ENCODE results near the gene ST3GAL6. TPM values are rescaled to one million over a fixed set of nuclear protein-coding genes. Genes with fewer than 3 reads are reported as not detected.

Gene ST3GAL6, protein sequence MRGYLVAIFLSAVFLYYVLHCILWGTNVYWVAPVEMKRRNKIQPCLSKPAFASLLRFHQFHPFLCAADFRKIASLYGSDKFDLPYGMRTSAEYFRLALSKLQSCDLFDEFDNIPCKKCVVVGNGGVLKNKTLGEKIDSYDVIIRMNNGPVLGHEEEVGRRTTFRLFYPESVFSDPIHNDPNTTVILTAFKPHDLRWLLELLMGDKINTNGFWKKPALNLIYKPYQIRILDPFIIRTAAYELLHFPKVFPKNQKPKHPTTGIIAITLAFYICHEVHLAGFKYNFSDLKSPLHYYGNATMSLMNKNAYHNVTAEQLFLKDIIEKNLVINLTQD
- total RNA-seq (10 to 100 TPM; 27.3 to 92.9 (median 62.6) TPM), polyA plus RNA-seq (10 to 100 TPM; 44.6 to 50.8 TPM)
- long read RNA-seq, donor 1, transcript ST3GAL6-228 (10 exons, 3,399 nt), result minor isoform, 6 of 37 reads
- long read RNA-seq, donor 1, transcript ST3GAL6-202 (11 exons, 3,571 nt), result minor isoform, 6 of 37 reads
- long read RNA-seq, donor 1, transcript ST3GAL6-214 (10 exons, 1,886 nt), result major isoform, 10 of 37 reads
- long read RNA-seq, donor 1, partial matches to known transcripts, result 0 of 37 reads
- long read RNA-seq, donor 1, other reads (novel, unspliced or antisense), result 15 of 37 reads
- long read RNA-seq, donor 2, transcript ST3GAL6-214 (10 exons, 1,886 nt), result major isoform, 8 of 46 reads
- long read RNA-seq, donor 2, partial matches to known transcripts, result 3 of 46 reads
- long read RNA-seq, donor 2, other reads (novel, unspliced or antisense), result 27 of 46 reads
- long read RNA-seq, donor 3, transcript ST3GAL6-202 (11 exons, 3,571 nt), result minor isoform, 11 of 158 reads
- long read RNA-seq, donor 3, transcript ST3GAL6-228 (10 exons, 3,399 nt), result minor isoform, 27 of 158 reads
- long read RNA-seq, donor 3, transcript ST3GAL6-208 (11 exons, 2,837 nt), result minor isoform, 9 of 158 reads
- long read RNA-seq, donor 3, transcript ST3GAL6-214 (10 exons, 1,886 nt), result major isoform, 52 of 158 reads
- long read RNA-seq, donor 3, partial matches to known transcripts, result 9 of 158 reads
- long read RNA-seq, donor 3, other reads (novel, unspliced or antisense), result 48 of 158 reads

DNA sequence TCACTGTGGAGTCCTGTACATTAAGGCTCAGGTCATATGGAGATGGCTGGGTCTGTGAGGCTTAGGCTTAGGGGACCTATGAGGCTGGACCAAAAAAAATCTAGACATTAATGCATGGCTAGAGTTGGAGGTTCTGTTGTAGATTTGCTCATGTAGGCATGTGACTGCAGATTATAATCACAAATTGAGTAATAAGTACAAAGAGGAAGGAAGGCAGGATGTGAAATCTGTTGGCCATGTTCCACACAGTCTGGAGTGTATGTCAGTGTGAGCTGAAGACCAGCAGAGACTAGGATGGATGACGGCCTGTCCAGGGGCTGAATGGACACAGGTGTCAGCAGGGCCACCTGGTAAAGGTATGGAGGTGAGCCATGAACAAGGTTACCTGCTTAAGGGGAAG, at the start of gene ST3GAL6:
Gene ST3GAL6, plus strand, starts transcription at position 265 of the 400 bp plus-strand sequence. CDS start 5,101 bp downstream, outside the sequence.
- H3K4me3 ChIP-seq, result peak within 1 kb of the TSS in 6 of 10 donors; percentile 7 to 48 (median 24)
- ATAC-seq (peak; percentile 43 to 74 (median 62)), DNase-seq (peak in 1 of 2 donors; percentile 48)
- H3K27me3 ChIP-seq, result no peaks in the 10 kb centered on the region
- WGBS, 2 donors, result 11 to 21% methylated on average over 1 of the region's 1 CpG
- intact Hi-C loops (cut with DNase I), result loop anchor here in 1 of 10 donors (5.0 kb wide), 1 partner anchor 71 kb away; no protein-coding TSS in a partner anchor
- peaks cover 8 to 99% (median 93%) of the 10 kb centered on the region in 9 donors for H3K4me1 ChIP-seq
- H3K36me3 ChIP-seq, result peaks cover 0 to under 1% (median 0%) of the 10 kb centered on the region in 9 donors
- TF ChIP-seq, protein P1, sequence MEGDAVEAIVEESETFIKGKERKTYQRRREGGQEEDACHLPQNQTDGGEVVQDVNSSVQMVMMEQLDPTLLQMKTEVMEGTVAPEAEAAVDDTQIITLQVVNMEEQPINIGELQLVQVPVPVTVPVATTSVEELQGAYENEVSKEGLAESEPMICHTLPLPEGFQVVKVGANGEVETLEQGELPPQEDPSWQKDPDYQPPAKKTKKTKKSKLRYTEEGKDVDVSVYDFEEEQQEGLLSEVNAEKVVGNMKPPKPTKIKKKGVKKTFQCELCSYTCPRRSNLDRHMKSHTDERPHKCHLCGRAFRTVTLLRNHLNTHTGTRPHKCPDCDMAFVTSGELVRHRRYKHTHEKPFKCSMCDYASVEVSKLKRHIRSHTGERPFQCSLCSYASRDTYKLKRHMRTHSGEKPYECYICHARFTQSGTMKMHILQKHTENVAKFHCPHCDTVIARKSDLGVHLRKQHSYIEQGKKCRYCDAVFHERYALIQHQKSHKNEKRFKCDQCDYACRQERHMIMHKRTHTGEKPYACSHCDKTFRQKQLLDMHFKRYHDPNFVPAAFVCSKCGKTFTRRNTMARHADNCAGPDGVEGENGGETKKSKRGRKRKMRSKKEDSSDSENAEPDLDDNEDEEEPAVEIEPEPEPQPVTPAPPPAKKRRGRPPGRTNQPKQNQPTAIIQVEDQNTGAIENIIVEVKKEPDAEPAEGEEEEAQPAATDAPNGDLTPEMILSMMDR (IDR thresholded peaks at IDR 0.05), result no peak
- peak within 1 kb of the TSS in 8 of 10 donors; percentile 25 to 85 (median 70) for H3K27ac ChIP-seq
- H3K9me3 ChIP-seq, result no peaks in the 10 kb centered on the region

- DNase-seq (no peak), ATAC-seq (no peak)
- WGBS, 2 donors, result 90 to 93% methylated on average over 3 of the region's 3 CpGs
- Histone ChIP-seq H3K36me3 (peaks cover 0 to 14% (median 0%) of the 10 kb centered on the region in 9 donors), H3K4me3 (no peak overlapping the region), H3K9me3 (no peaks in the 10 kb centered on the region), H3K4me1 (peaks cover 0 to 21% (median 17%) of the 10 kb centered on the region in 9 donors), H3K27ac (no peak overlapping the region), H3K27me3 (no peaks in the 10 kb centered on the region)
- intact Hi-C loops (cut with DNase I), result loop anchor here in 1 of 10 donors (10.0 kb wide), 1 partner anchor 109 kb away; no protein-coding TSS in a partner anchor
- TF ChIP-seq, protein P1 (IDR thresholded peaks at IDR 0.05), result no peak
These were observed 49.2 kb upstream of the ST3GAL6 start for GRCh38 chr3:98713984-98714383.

DNA sequence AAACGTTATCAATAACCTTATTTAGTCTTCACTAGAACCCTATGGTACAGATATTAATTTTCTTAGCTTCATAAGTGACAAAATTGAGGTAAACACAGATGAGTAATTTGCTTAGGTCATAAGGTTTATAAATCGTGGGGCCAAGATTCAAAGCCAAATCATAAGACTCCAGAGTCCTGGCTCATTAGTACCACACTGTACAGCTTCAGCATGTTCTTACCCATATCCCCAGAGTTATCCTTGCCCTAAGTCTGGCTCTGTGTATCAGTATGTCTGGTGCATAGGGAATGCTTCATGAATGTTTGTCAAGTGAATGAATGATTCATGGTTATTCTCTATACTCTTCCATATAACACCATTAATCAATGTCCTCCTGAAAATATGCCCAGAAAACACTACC, 45.6 kb upstream of the ST3GAL6 start:
- Histone ChIP-seq H3K27me3 (no peaks in the 10 kb centered on the region), H3K36me3 (peaks cover 0 to 14% (median 0%) of the 10 kb centered on the region in 9 donors), H3K9me3 (no peaks in the 10 kb centered on the region), H3K4me1 (peaks cover 0 to 3% (median 0%) of the 10 kb centered on the region in 9 donors), H3K27ac (no peak overlapping the region), H3K4me3 (no peak overlapping the region)
- DNase-seq, result no peak
- TF ChIP-seq, protein P1 (IDR thresholded peaks at IDR 0.05), result no peak
- intact Hi-C loops (cut with DNase I), result loop anchor here in 1 of 10 donors (10.0 kb wide), 1 partner anchor 113 kb away; no protein-coding TSS in a partner anchor
- no peak for ATAC-seq
- WGBS, 2 donors, result 83 to 88% methylated on average over 2 of the region's 2 CpGs
